Measurements from ENCODE around the gene ATG7. TPM values are rescaled to one million over a fixed set of nuclear protein-coding genes. Genes with fewer than 3 reads are reported as not detected.
A peak's percentile ranks its signal among the peaks of the same experiment; 100 is the strongest.

Gene ATG7
- total RNA-seq, 4 donors from 2014 or later, result 49.4 to 145 (median 82.1) TPM

GRCh38 chr3:11272906-11273574 is 843 bp downstream of the ATG7 start:
- peaks cover 24% of the 10 kb centered on the region for H3K4me1 ChIP-seq
- H3K27me3 ChIP-seq, result no peaks in the 10 kb centered on the region
- TF ChIP-seq EP300 (IDR thresholded peaks at IDR 0.05) (no peak), CTCF (IDR thresholded peaks at IDR 0.05) (no peak), POLR2AphosphoS5 (IDR thresholded peaks at IDR 0.05) (no peak), POLR2A (IDR thresholded peaks at IDR 0.05) (no peak)
- 2% methylated on average over 9 of the region's 9 CpGs for WGBS
- no peaks in the 10 kb centered on the region for H3K36me3 ChIP-seq
- H3K4me3 ChIP-seq, result peak overlapping the region; percentile 76
- H3K27ac ChIP-seq, result peak overlapping the region; percentile 92
- no peak for DNase-seq (ENCODE audit: low spot score in 2 of 2)
- no peaks in the 10 kb centered on the region for H3K9me3 ChIP-seq

- no peak overlapping the region for H3K4me3 ChIP-seq
These were observed 1.7 kb downstream of the ATG7 start for GRCh38 chr3:11273891-11274291.

GRCh38 chr3:11274566-11275142 is 2.5 kb downstream of the ATG7 start:
- no peak for DNase-seq (ENCODE audit: low spot score in 2 of 2)
- H3K4me1 ChIP-seq, result peaks cover 24% of the 10 kb centered on the region
- no peaks in the 10 kb centered on the region for H3K36me3 ChIP-seq
- no peaks in the 10 kb centered on the region for H3K9me3 ChIP-seq
- WGBS, result 78% methylated on average over 6 of the region's 6 CpGs
- no peak for TF ChIP-seq EP300 (IDR thresholded peaks at IDR 0.05)
- TF ChIP-seq POLR2AphosphoS5 (IDR thresholded peaks at IDR 0.05), result no peak
- no peak for TF ChIP-seq POLR2A (IDR thresholded peaks at IDR 0.05)
- TF ChIP-seq CTCF (IDR thresholded peaks at IDR 0.05), result no peak
- no peak overlapping the region for H3K4me3 ChIP-seq
- no peaks in the 10 kb centered on the region for H3K27me3 ChIP-seq
- no peak overlapping the region for H3K27ac ChIP-seq

More at GRCh38 chr3:11273891-11274291, 1.7 kb downstream of the ATG7 start:
- Histone ChIP-seq H3K4me1 (peaks cover 24% of the 10 kb centered on the region), H3K36me3 (no peaks in the 10 kb centered on the region), H3K27ac (no peak overlapping the region), H3K9me3 (no peaks in the 10 kb centered on the region), H3K27me3 (no peaks in the 10 kb centered on the region)
- TF ChIP-seq POLR2A (IDR thresholded peaks at IDR 0.05), result no peak
- TF ChIP-seq POLR2AphosphoS5 (IDR thresholded peaks at IDR 0.05), result peak in 1 of 3 donors; percentile 10
- no peak for TF ChIP-seq CTCF (IDR thresholded peaks at IDR 0.05)
- WGBS, result 79% methylated on average over 5 of the region's 5 CpGs
- DNase-seq (ENCODE audit: low spot score in 2 of 2), result no peak

GRCh38 chr3:11275926-11276325 is 3.7 kb downstream of the ATG7 start:
- peaks cover 24% of the 10 kb centered on the region for H3K4me1 ChIP-seq
- no peak overlapping the region for H3K4me3 ChIP-seq
- no peaks in the 10 kb centered on the region for H3K9me3 ChIP-seq
- H3K27me3 ChIP-seq, result no peaks in the 10 kb centered on the region
- H3K36me3 ChIP-seq, result peaks cover under 1% of the 10 kb centered on the region
- no peak overlapping the region for H3K27ac ChIP-seq
- 70% methylated on average over 1 of the region's 2 CpGs for WGBS
- no peak for TF ChIP-seq EP300 (IDR thresholded peaks at IDR 0.05)
- TF ChIP-seq CTCF (IDR thresholded peaks at IDR 0.05), result no peak
- TF ChIP-seq POLR2A (IDR thresholded peaks at IDR 0.05), result no peak
- TF ChIP-seq POLR2AphosphoS5 (IDR thresholded peaks at IDR 0.05), result no peak
- no peak for DNase-seq (ENCODE audit: low spot score in 2 of 2)

- no peak overlapping the region for H3K27ac ChIP-seq
- 70% methylated on average over 2 of the region's 2 CpGs for WGBS
- TF ChIP-seq POLR2A (IDR thresholded peaks at IDR 0.05), result no peak
- TF ChIP-seq CTCF (IDR thresholded peaks at IDR 0.05), result no peak
- TF ChIP-seq POLR2AphosphoS5 (IDR thresholded peaks at IDR 0.05), result no peak
- TF ChIP-seq EP300 (IDR thresholded peaks at IDR 0.05), result no peak
- H3K27me3 ChIP-seq, result no peaks in the 10 kb centered on the region
- no peak overlapping the region for H3K4me3 ChIP-seq
- peaks cover 21% of the 10 kb centered on the region for H3K4me1 ChIP-seq
- H3K9me3 ChIP-seq, result no peaks in the 10 kb centered on the region
- peaks cover 3% of the 10 kb centered on the region for H3K36me3 ChIP-seq
- no peak for DNase-seq (ENCODE audit: low spot score in 2 of 2)
These were observed 4.7 kb downstream of the ATG7 start for GRCh38 chr3:11276901-11277300.
